Left lung (tissue), 10 donors: ENCODE data around the gene BTG4. TPM values are rescaled to one million over a fixed set of nuclear protein-coding genes. Genes with fewer than 3 reads are reported as not detected.
A peak's percentile ranks its signal among the peaks of the same experiment; 100 is the strongest.

Source experiments
- ATAC-seq: fragments of 200-7000 bp; cut with Tn5 transposase; one replicate; pipeline ENCODE4 v1.9.1; 2020; ENCODE audit warnings: moderate library complexity
- DNase-seq, 4 donors: peaks; one replicate each; pipeline ENCODE4 v3.0.0-alpha.2; 2013 to 2020
- H3K27ac ChIP-seq, 2 donors: fragments of 200-600 bp; sonication (generic) in 1 of 2; one replicate each; pipeline versions ENCODE4 v1.5.0 to v1.8.0; 2020 to 2021
- H3K27me3 ChIP-seq, 2 donors: fragments of 200-600 bp; sonication (generic) in 1 of 2; one replicate each; pipeline versions ENCODE4 v1.5.0 to v1.8.0; 2020 to 2021
- H3K36me3 ChIP-seq, 2 donors: fragments of 200-600 bp; sonication (generic) in 1 of 2; one replicate each; pipeline versions ENCODE4 v1.5.0 to v1.8.0; 2020 to 2021
- H3K4me1 ChIP-seq, 2 donors: fragments of 200-600 bp; one replicate each; pipeline ENCODE4 v1.8.0; 2021
- H3K4me3 ChIP-seq, 2 donors: fragments of 200-600 bp; sonication (generic) in 1 of 2; one replicate each; pipeline versions ENCODE4 v1.5.0 to v1.8.0; 2020 to 2021; ENCODE audit warnings: mild to moderate bottlenecking in 1 of 2
- H3K9me3 ChIP-seq, 2 donors: fragments of 200-600 bp; sonication (generic) in 1 of 2; one replicate each; pipeline versions ENCODE4 v1.5.0 to v1.8.0; 2020 to 2021
- intact Hi-C, 2 donors: fragments of 100-400 bp; cut with DNase I; formaldehyde crosslinking; loops; one replicate each; pipeline versions ENCODE4 v1.11.2 to v1.14.2; 2022
- polyA plus RNA-seq, 6 donors: library from polyadenylated mRNA; unstranded; fragments of 120-200 nt; gene quantifications; one replicate each; pipeline ENCODE4 v1.2.1, GENCODE V29; 2013; ENCODE audit not compliant: insufficient read length in 6 of 6
- total RNA-seq, 2 donors: library from RNA; stranded (reverse); fragmentation: NEBNext Ultra II Directional; extraction: Animal tissue kit (Norgen Biotek cat#: 25700); gene quantifications; one replicate each; pipeline ENCODE4 v1.2.1, GENCODE V29; 2021
- TF ChIP-seq, protein P1 (sequence below), 2 donors: fragments of 200-600 bp; sonication (generic) in 1 of 2; IDR thresholded peaks; one replicate each; pipeline versions ENCODE4 v1.5.0 to v1.8.0; 2021; ENCODE audit warnings: antibody characterized with exemption in 2 of 2
- donor health status: DM: no; HTN: yes; CAD: no.
- donor health status: DM: no; HTN: no; CAD: no.

BTG4 gene
- total and polyA plus RNA-seq, 8 donors, result 0.20 to 0.43 TPM; not detected in 6

DNA sequence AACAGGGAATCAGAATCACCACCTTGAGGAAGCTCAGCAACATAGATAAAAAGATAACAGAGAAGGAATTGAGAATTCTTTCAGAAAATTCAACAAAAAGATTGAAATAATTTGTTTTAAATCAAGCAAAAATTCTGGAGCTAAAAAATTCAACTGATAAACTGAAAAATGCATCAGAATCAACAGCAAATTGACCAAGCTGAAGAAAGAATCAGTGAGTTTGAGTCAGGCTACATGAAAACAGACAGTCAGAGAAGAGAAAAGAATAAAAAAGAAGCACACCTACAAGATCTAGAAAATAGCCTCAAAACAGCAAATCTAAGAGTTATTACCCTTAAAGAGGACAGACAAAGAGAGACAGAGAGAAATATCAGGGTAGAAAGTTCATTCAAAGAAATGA lies 28.8 kb downstream of the BTG4 start:
- TF ChIP-seq, protein P1, sequence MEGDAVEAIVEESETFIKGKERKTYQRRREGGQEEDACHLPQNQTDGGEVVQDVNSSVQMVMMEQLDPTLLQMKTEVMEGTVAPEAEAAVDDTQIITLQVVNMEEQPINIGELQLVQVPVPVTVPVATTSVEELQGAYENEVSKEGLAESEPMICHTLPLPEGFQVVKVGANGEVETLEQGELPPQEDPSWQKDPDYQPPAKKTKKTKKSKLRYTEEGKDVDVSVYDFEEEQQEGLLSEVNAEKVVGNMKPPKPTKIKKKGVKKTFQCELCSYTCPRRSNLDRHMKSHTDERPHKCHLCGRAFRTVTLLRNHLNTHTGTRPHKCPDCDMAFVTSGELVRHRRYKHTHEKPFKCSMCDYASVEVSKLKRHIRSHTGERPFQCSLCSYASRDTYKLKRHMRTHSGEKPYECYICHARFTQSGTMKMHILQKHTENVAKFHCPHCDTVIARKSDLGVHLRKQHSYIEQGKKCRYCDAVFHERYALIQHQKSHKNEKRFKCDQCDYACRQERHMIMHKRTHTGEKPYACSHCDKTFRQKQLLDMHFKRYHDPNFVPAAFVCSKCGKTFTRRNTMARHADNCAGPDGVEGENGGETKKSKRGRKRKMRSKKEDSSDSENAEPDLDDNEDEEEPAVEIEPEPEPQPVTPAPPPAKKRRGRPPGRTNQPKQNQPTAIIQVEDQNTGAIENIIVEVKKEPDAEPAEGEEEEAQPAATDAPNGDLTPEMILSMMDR (IDR thresholded peaks at IDR 0.05), result no peak
- H3K9me3 ChIP-seq, result peaks cover 0 to 32% of the 10 kb centered on the region in 2 donors
- H3K27ac ChIP-seq, result no peak overlapping the region
- H3K4me3 ChIP-seq, result no peak overlapping the region
- DNase-seq (no peak), ATAC-seq (no peak)
- H3K27me3 ChIP-seq, result no peaks in the 10 kb centered on the region
- intact Hi-C loops, result no loop called here
- no peaks in the 10 kb centered on the region for H3K36me3 ChIP-seq
- no peaks in the 10 kb centered on the region for H3K4me1 ChIP-seq

DNA sequence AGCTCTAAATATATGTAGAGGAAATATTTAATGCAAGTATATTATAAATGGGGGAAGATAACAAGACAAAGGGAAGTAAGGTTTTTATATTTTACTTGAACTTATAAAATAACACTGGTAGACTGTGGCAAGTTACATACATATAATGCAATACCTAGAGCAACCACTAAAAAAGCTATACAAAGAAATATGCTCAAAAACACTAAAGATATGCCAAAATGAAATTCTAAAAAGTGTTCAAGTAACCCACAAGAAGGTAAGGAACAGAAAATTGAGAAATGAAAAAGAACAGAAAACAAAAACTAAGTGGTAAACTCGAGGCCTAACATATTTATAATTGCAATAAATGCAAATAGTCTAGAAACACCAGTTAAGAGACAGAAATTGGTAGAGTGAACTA lies 32.5 kb downstream of the BTG4 start:
- Histone ChIP-seq H3K4me3 (no peak overlapping the region), H3K27me3 (no peaks in the 10 kb centered on the region), H3K9me3 (peaks cover 0 to 23% of the 10 kb centered on the region in 2 donors), H3K27ac (no peak overlapping the region), H3K4me1 (no peaks in the 10 kb centered on the region), H3K36me3 (no peaks in the 10 kb centered on the region)
- ATAC-seq (no peak), DNase-seq (no peak)
- TF ChIP-seq, protein P1 (IDR thresholded peaks at IDR 0.05), result no peak
- intact Hi-C loops, result no loop called here

DNA sequence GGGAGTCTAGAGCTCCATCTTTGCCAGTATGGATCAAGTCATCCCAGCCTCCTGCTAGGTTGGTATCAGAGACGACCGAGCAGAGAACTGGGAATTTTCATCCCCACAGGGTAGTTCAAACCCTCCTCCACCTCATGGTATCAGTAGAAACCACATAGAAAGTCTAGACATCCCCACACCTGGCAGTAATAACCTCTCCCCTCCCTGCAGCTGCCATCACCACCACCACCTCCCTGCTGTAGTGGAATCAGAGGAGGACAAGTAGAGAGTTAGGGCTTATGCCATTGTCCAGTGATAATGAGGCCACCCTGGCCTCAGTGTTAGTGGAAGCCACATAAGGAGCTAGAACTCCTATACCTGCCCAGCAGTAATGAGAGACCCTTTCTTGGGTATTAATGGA lies 34.3 kb downstream of the BTG4 start:
- ATAC-seq, result no peak
- intact Hi-C loops, result no loop called here
- Histone ChIP-seq H3K9me3 (peaks cover 0 to 12% of the 10 kb centered on the region in 2 donors), H3K27ac (no peak overlapping the region), H3K4me1 (no peaks in the 10 kb centered on the region), H3K36me3 (no peaks in the 10 kb centered on the region), H3K27me3 (no peaks in the 10 kb centered on the region), H3K4me3 (no peak overlapping the region)
- TF ChIP-seq, protein P1 (IDR thresholded peaks at IDR 0.05), result no peak
- DNase-seq, result no peak

DNA sequence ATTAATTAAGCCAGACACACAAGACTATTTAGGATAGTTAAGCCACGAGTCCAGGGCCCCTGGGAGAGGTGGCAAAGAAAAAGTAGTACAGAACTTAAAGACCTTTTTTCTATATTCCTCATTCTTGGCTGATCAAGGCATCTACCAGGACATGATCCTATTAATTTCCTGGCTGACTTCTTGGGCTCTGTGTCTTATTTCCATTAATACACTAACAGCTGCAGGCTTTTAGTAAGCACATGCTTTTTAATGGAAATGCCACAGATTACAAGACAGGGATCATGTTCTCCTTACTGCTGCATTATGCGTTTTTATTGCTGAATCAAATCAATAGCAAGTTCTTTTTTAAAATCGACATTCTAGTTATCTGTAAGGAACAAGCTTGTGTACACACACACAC lies 35.2 kb downstream of the BTG4 start:
- Histone ChIP-seq H3K27me3 (no peaks in the 10 kb centered on the region), H3K27ac (no peak overlapping the region), H3K4me3 (no peak overlapping the region), H3K4me1 (no peaks in the 10 kb centered on the region), H3K36me3 (no peaks in the 10 kb centered on the region), H3K9me3 (peaks cover 0 to 9% of the 10 kb centered on the region in 2 donors)
- intact Hi-C loops, result no loop called here
- peak in 2 of 4 donors; percentile 13 to 32 for DNase-seq
- no peak for ATAC-seq
- TF ChIP-seq, protein P1 (IDR thresholded peaks at IDR 0.05), result no peak

DNA sequence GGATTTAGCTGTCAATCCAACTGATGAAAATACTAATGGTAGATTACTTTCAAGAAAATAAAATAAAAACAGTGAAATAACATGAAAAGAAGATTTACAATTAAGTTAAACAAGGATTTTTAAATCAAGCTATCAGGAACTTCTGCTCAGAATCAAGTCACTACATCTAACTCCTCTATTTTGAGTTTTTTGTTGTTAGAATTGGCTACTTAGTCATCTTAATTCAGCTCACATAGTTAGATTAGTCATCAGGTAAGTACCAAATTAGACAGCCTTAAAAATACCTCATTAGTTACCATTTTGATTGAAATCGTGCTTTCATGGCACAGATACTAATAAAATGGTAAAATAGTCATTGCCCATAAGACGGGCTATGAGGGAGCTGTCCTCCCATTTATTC lies 35.8 kb downstream of the BTG4 start:
- no peaks in the 10 kb centered on the region for H3K4me1 ChIP-seq
- DNase-seq (no peak), ATAC-seq (no peak)
- peaks cover 0 to 6% of the 10 kb centered on the region in 2 donors for H3K9me3 ChIP-seq
- H3K4me3 ChIP-seq, result no peak overlapping the region
- TF ChIP-seq, protein P1 (IDR thresholded peaks at IDR 0.05), result no peak
- no peaks in the 10 kb centered on the region for H3K27me3 ChIP-seq
- H3K36me3 ChIP-seq, result no peaks in the 10 kb centered on the region
- no peak overlapping the region for H3K27ac ChIP-seq
- intact Hi-C loops, result no loop called here
